Measurements from ENCODE around the gene CXorf58. TPM values are rescaled to one million over a fixed set of nuclear protein-coding genes. Genes with fewer than 3 reads are reported as not detected.
A peak's percentile ranks its signal among the peaks of the same experiment; 100 is the strongest.
"Not testable (repeated sequence)": the region's sequence is repeated elsewhere in the genome, so short reads cannot be mapped to it uniquely, and the experiment has no call there.

The CXorf58 gene
- total RNA-seq, 1 experiment from 2014 or later = not detected

- Histone ChIP-seq H3K27me3 (ENCODE audit: control insufficient read depth, insufficient read depth, low read length) (no peaks in the 10 kb centered on the region), H3K36me3 (replicated peaks; ENCODE audit: control insufficient read depth, insufficient read depth, low read length) (no peaks in the 10 kb centered on the region), H3K4me3 (ENCODE audit: insufficient read depth, low read depth, low read length) (no peak overlapping the region)
- DNase-seq = peak; percentile 25
These were observed 46.6 kb downstream of the CXorf58 start for GRCh38 chrX:23954396-23954795.

DNA sequence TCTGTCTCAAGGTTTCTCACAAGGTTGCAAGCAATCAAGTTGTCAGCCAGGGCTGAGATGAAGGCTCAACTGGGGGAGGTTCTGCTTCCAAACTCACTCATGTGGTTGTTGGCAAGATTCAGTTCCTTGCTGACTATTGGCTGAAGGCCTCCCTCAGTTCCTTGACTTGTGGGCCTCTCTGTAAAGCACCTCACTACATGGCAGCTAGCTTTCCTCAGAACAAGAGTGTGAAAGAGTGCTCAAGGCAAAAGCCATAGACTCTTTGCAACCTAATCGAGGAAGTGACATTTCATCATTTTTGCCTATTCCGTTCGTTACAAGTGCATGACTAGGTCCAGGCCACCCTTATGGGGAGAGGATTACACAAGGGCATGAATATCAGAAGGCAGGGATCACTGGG is 52.0 kb downstream of the CXorf58 start:
- Histone ChIP-seq H3K4me3 (ENCODE audit: insufficient read depth, low read depth, low read length) (no peak overlapping the region), H3K27me3 (ENCODE audit: control insufficient read depth, insufficient read depth, low read length) (no peaks in the 10 kb centered on the region), H3K36me3 (replicated peaks; ENCODE audit: control insufficient read depth, insufficient read depth, low read length) (no peaks in the 10 kb centered on the region)
- no peak for DNase-seq

- Histone ChIP-seq H3K36me3 (replicated peaks; ENCODE audit: control insufficient read depth, insufficient read depth, low read length) (no peaks in the 10 kb centered on the region), H3K4me3 (ENCODE audit: insufficient read depth, low read depth, low read length) (no peak overlapping the region), H3K27me3 (ENCODE audit: control insufficient read depth, insufficient read depth, low read length) (no peaks in the 10 kb centered on the region)
- DNase-seq = no peak
These were observed 56.4 kb downstream of the CXorf58 start for GRCh38 chrX:23964191-23964590.

DNA sequence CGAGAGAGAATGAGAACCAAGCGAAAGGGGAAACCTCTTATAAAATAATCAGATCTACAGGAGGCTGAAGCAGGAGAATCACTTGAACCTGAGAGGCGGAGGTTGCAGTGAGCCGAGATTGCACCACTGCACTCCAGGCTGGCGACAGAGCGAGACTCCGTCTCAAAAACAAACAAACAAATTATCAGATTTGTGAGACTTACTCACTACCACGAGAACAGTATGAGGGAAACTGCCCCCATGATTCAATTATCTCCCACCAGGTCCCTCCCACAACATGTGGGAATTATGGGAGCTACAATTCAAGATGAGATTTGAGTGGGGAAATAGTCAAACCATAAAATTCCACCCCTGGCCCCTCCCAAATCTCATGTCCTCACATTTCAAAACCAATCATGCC is 57.8 kb downstream of the CXorf58 start:
- H3K27me3 ChIP-seq (ENCODE audit: control insufficient read depth, insufficient read depth, low read length); DNase-seq; H3K4me3 ChIP-seq (ENCODE audit: insufficient read depth, low read depth, low read length); H3K36me3 ChIP-seq (replicated peaks; ENCODE audit: control insufficient read depth, insufficient read depth, low read length): not testable (repeated sequence)

DNA sequence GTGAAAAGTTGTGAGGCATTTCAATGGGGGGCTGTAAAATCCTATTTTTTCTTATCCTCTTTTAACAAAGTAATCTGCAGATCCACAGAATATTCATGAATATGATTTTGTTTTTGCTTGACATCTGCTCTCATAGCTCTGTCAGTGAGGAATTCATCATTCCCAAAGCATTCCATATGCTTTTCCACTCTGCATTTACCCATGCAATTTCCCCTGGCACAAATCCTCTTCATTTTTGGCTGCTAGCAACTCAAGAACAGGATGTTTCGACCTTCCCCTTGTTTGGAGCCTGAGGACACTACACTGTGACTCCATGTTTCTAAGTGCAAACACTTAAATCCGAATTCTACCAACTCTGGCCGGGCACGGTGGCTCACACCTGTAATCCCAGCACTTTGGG is 70.7 kb downstream of the CXorf58 start:
- no peaks in the 10 kb centered on the region for H3K36me3 ChIP-seq (replicated peaks; ENCODE audit: control insufficient read depth, insufficient read depth, low read length)
- DNase-seq = no peak
- H3K27me3 ChIP-seq (ENCODE audit: control insufficient read depth, insufficient read depth, low read length) = no peaks in the 10 kb centered on the region
- no peak overlapping the region for H3K4me3 ChIP-seq (ENCODE audit: insufficient read depth, low read depth, low read length)

- Histone ChIP-seq H3K27me3 (ENCODE audit: control insufficient read depth, insufficient read depth, low read length) (no peaks in the 10 kb centered on the region), H3K36me3 (replicated peaks; ENCODE audit: control insufficient read depth, insufficient read depth, low read length) (no peaks in the 10 kb centered on the region), H3K4me3 (ENCODE audit: insufficient read depth, low read depth, low read length) (no peak overlapping the region)
- DNase-seq = no peak
These were observed 72.2 kb downstream of the CXorf58 start for GRCh38 chrX:23980011-23980441.

- H3K36me3 ChIP-seq (replicated peaks; ENCODE audit: control insufficient read depth, insufficient read depth, low read length) = no peaks in the 10 kb centered on the region
- no peak for DNase-seq
- no peaks in the 10 kb centered on the region for H3K27me3 ChIP-seq (ENCODE audit: control insufficient read depth, insufficient read depth, low read length)
- no peak overlapping the region for H3K4me3 ChIP-seq (ENCODE audit: insufficient read depth, low read depth, low read length)
These were observed 73.4 kb downstream of the CXorf58 start for GRCh38 chrX:23981222-23981621.

- peak; percentile 23 for DNase-seq
These were observed 73.9 kb downstream of the CXorf58 start for GRCh38 chrX:23981711-23982110.

DNA sequence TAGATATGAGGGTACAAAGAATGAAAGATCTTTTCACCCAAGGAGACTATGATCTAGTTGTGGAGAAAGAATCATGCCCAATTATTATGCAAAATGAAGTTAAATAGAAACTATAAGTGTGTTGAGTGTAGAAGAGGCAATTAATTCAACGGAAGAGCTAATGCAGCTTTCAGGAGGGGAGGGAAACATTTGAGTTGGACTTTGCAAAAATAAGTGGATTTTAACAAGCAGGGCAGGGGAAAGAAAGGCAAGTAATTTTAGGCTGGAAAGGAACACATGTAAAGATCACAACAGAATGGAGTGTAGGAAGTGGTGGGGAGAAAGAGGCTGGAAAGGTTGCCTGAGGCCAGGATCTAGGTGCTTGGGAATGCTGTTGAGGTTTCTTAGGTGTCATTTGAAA is 75.1 kb downstream of the CXorf58 start:
- DNase-seq = no peak
- Histone ChIP-seq H3K36me3 (replicated peaks; ENCODE audit: control insufficient read depth, insufficient read depth, low read length) (peaks cover 2% of the 10 kb centered on the region; the same call in 1 of the 2 replicates), H3K27me3 (ENCODE audit: control insufficient read depth, insufficient read depth, low read length) (no peaks in the 10 kb centered on the region), H3K4me3 (ENCODE audit: insufficient read depth, low read depth, low read length) (no peak overlapping the region)

More at GRCh38 chrX:23981711-23982110, 73.9 kb downstream of the CXorf58 start:
- Histone ChIP-seq H3K27me3 (ENCODE audit: control insufficient read depth, insufficient read depth, low read length) (no peaks in the 10 kb centered on the region), H3K36me3 (replicated peaks; ENCODE audit: control insufficient read depth, insufficient read depth, low read length) (no peaks in the 10 kb centered on the region), H3K4me3 (ENCODE audit: insufficient read depth, low read depth, low read length) (no peak overlapping the region)

Other genes starting within 250 kb of the CXorf58 start
- 474 and 507 TPM in 2 replicates for gene PRDX4, start 240.5 kb upstream of the CXorf58 start, total RNA-seq (2014; rRNA removed; shearing (Covaris generic))
- 47.0 and 48.5 TPM in 2 replicates for gene ACOT9, start 164.7 kb upstream of the CXorf58 start, total RNA-seq (2014; rRNA removed; shearing (Covaris generic))
- 107 and 187 TPM in 2 replicates for gene SAT1, start 124.8 kb upstream of the CXorf58 start, total RNA-seq (2014; rRNA removed; shearing (Covaris generic))
- 72.0 and 72.2 TPM in 2 replicates for gene APOO, start 68 bp upstream of the CXorf58 start, total RNA-seq (2014; rRNA removed; shearing (Covaris generic))
- gene KLHL15, start 119.2 kb downstream of the CXorf58 start, total RNA-seq (2014; rRNA removed; shearing (Covaris generic)) = 18.2 and 25.8 TPM in 2 replicates
- gene EIF2S3, start 146.9 kb downstream of the CXorf58 start, total RNA-seq (2014; rRNA removed; shearing (Covaris generic)) = 423 and 499 TPM in 2 replicates
- 16.6 and 21.1 TPM in 2 replicates for gene ZFX, start 241.7 kb downstream of the CXorf58 start, total RNA-seq (2014; rRNA removed; shearing (Covaris generic))